HepG2 (cell line): ENCODE measurements around the gene BLOC1S1. TPM values are rescaled to one million over a fixed set of nuclear protein-coding genes. Genes with fewer than 3 reads are reported as not detected.

Source experiments
- AGO1 ChIP-seq: fragments of 200-400 bp; formaldehyde crosslinking; IDR thresholded peaks from 2 replicates; pipeline ENCODE4 v1.6.1; 2017; ENCODE audit warnings: mild to moderate bottlenecking, low read depth, low read length, moderate library complexity; ENCODE audit not compliant: poor library complexity, severe bottlenecking
- CSRNP2 ChIP-seq: sonication (generic); formaldehyde crosslinking; conservative IDR thresholded peaks from 2 replicates; pipeline ENCODE4 v1.8.0; 2022; ENCODE audit warnings: low read depth, missing genetic modification reagents
- ELF4 ChIP-seq: sonication (generic); formaldehyde crosslinking; IDR thresholded peaks from 2 replicates; pipeline ENCODE4 v1.5.0; 2020; ENCODE audit warnings: missing genetic modification reagents, mild to moderate bottlenecking, moderate library complexity, borderline replicate concordance
- GATAD2A ChIP-seq: IDR thresholded peaks from 2 replicates; pipeline ENCODE4 v1.6.1; 2016
- HOXA5 ChIP-seq: sonication (generic); formaldehyde crosslinking; IDR thresholded peaks from 2 replicates; pipeline ENCODE4 v1.4.0; 2020; ENCODE audit warnings: missing genetic modification reagents
- PITX1 ChIP-seq: sonication (generic); formaldehyde crosslinking; IDR thresholded peaks from 2 replicates; pipeline ENCODE4 v1.5.1; 2020; ENCODE audit warnings: mild to moderate bottlenecking, missing genetic modification reagents
- POLR2G ChIP-seq: fragments of 200-400 bp; formaldehyde crosslinking; IDR thresholded peaks from 2 replicates; pipeline ENCODE4 v1.6.1; 2018; ENCODE audit warnings: mild to moderate bottlenecking, low read depth, low read length, moderate library complexity
- RAD21 ChIP-seq: fragments of 450-650 bp; formaldehyde crosslinking; IDR thresholded peaks from 2 replicates; pipeline ENCODE4 v1.5.0; 2020; ENCODE audit warnings: mild to moderate bottlenecking
- RXRB ChIP-seq: IDR thresholded peaks from 2 replicates; pipeline ENCODE4 v1.6.1; 2016; ENCODE audit warnings: borderline replicate concordance, missing genetic modification reagents, missing compliant biosample characterization
- ZBTB40 ChIP-seq, 2 experiments: fragments of 450-650 bp in 1 of 2; sonication (generic) in 1 of 2; formaldehyde crosslinking in 1 of 2; IDR thresholded peaks; 2 replicates each; pipeline versions ENCODE4 v1.6.1 to v1.8.0; 2016 to 2022; ENCODE audit warnings: antibody characterized with exemption in 1 of 2, mild to moderate bottlenecking in 1 of 2, missing genetic modification reagents in 1 of 2
- ZNF260 ChIP-seq: sonication (generic); formaldehyde crosslinking; IDR thresholded peaks from 2 replicates; pipeline ENCODE4 v1.4.0; 2020; ENCODE audit warnings: missing genetic modification reagents, low read depth, mild to moderate bottlenecking, borderline replicate concordance
- ZNF616 ChIP-seq: sonication (generic); formaldehyde crosslinking; IDR thresholded peaks from 2 replicates; pipeline ENCODE4 v1.5.0; 2020; ENCODE audit warnings: low read depth, mild to moderate bottlenecking, missing genetic modification reagents
- ZNF790 ChIP-seq: sonication (generic); formaldehyde crosslinking; IDR thresholded peaks from 2 replicates; pipeline ENCODE4 v1.8.0; 2022; ENCODE audit warnings: missing genetic modification reagents, mild to moderate bottlenecking, borderline replicate concordance
- polyA plus RNA-seq, 8 experiments: library from polyadenylated mRNA; depleted of rRNA in 3 of 8; stranded (reverse) in 7 of 8; unstranded in 1 of 8; fragments of >200 nt; fragmentation: Illumina TruSeq in 4 of 8; extraction: Trizol in 4 of 8; gene quantifications; 2 replicates each; pipeline versions ENCODE4 v1.2.1 to v1.2.3, GENCODE V29; 2011 to 2016; ENCODE audit warnings: low read depth in 4 of 8, missing spikeins in 1 of 8, mixed read lengths in 1 of 8; ENCODE audit not compliant: insufficient read depth in 1 of 8
- total RNA-seq, 5 experiments: library from RNA; depleted of rRNA; stranded (reverse); fragments of >200 nt; fragmentation: Illumina TruSeq; extraction: Trizol; gene quantifications; 2 replicates each; pipeline ENCODE4 v1.2.3, GENCODE V29; 2016; ENCODE audit warnings: low read depth in 1 of 5
- TF ChIP-seq, protein P1 (sequence below): sonication (generic); formaldehyde crosslinking; IDR thresholded peaks from 2 replicates; pipeline ENCODE4 v1.5.1; 2020; ENCODE audit warnings: missing genetic modification reagents, mild to moderate bottlenecking, borderline replicate concordance
- TF ChIP-seq, protein P2 (sequence below): sonication (generic); formaldehyde crosslinking; IDR thresholded peaks from 2 replicates; pipeline ENCODE4 v1.5.0; 2020; ENCODE audit warnings: mild to moderate bottlenecking, missing genetic modification reagents, moderate library complexity

The BLOC1S1 gene
- total and polyA plus RNA-seq, 2 of the 13 experiments (the other 11 are each of a cell fraction or from before 2014, with no cell fraction given) = 55.1 to 95.3 TPM

- TF ChIP-seq ZBTB40 (IDR thresholded peaks at IDR 0.05) (no peak), ZBTB40 (CRISPR knock-in tag; IDR thresholded peaks at IDR 0.05) (no peak), CSRNP2 (CRISPR knock-in tag) (no peak), RAD21 (peak; percentile 81), ZNF260 (CRISPR knock-in tag) (no peak), GATAD2A (CRISPR knock-in tag) (no peak), ZNF616 (CRISPR knock-in tag) (no peak), AGO1 (peak; percentile 70), PITX1 (CRISPR knock-in tag) (0 out of 2 replicates have a peak, but pooled peaks have one; percentile 14), ZNF790 (CRISPR knock-in tag) (no peak), HOXA5 (CRISPR knock-in tag) (no peak), ELF4 (CRISPR knock-in tag) (no peak), POLR2G (no peak), RXRB (CRISPR knock-in tag) (peak; percentile 46; the same call in 1 of the 2 replicates)
- TF ChIP-seq, protein P1, sequence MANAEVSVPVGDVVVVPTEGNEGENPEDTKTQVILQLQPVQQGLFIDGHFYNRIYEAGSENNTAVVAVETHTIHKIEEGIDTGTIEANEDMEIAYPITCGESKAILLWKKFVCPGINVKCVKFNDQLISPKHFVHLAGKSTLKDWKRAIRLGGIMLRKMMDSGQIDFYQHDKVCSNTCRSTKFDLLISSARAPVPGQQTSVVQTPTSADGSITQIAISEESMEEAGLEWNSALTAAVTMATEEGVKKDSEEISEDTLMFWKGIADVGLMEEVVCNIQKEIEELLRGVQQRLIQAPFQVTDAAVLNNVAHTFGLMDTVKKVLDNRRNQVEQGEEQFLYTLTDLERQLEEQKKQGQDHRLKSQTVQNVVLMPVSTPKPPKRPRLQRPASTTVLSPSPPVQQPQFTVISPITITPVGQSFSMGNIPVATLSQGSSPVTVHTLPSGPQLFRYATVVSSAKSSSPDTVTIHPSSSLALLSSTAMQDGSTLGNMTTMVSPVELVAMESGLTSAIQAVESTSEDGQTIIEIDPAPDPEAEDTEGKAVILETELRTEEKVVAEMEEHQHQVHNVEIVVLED (CRISPR knock-in tag) = no peak
- TF ChIP-seq, protein P2, sequence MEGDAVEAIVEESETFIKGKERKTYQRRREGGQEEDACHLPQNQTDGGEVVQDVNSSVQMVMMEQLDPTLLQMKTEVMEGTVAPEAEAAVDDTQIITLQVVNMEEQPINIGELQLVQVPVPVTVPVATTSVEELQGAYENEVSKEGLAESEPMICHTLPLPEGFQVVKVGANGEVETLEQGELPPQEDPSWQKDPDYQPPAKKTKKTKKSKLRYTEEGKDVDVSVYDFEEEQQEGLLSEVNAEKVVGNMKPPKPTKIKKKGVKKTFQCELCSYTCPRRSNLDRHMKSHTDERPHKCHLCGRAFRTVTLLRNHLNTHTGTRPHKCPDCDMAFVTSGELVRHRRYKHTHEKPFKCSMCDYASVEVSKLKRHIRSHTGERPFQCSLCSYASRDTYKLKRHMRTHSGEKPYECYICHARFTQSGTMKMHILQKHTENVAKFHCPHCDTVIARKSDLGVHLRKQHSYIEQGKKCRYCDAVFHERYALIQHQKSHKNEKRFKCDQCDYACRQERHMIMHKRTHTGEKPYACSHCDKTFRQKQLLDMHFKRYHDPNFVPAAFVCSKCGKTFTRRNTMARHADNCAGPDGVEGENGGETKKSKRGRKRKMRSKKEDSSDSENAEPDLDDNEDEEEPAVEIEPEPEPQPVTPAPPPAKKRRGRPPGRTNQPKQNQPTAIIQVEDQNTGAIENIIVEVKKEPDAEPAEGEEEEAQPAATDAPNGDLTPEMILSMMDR (CRISPR knock-in tag) = peak; percentile 84
Observed at GRCh38 chr12:55720894-55721444, 5.1 kb downstream of the BLOC1S1 start (continued).
